K562 (cell line): ENCODE measurements around the gene CENPA. TPM values are rescaled to one million over a fixed set of nuclear protein-coding genes. Genes with fewer than 3 reads are reported as not detected.

Source experiments
- ATAC-seq: fragments of 200-7000 bp; cut with Tn5 transposase; 3 replicates; pipeline ENCODE4 v1.9.1; 2020; ENCODE audit warnings: moderate library complexity
- BruUV-seq: library from RNA; stranded (reverse); fragments of 400-500 nt; replicated peaks from 2 replicates; lab custom pipeline; 2021; lab: Mats Ljungman, UMichigan
- CTCF ChIA-PET: fragments of 300-600 bp; formaldehyde crosslinking; extraction: SDS; loops from one replicate; lab custom pipeline; 2021; ENCODE audit warnings: low intra/inter-chr PET ratio; lab: Yijun Ruan, JAX
- POLR2A ChIA-PET: fragments of 300-600, 350-650 bp; sonication (Branson Sonifier 250); formaldehyde crosslinking; extraction: SDS; loops from one replicate; lab custom pipeline; 2021; ENCODE audit warnings: antibody characterized with exemption, inconsistent platforms; lab: Yijun Ruan, JAX
- DNase-seq, 4 experiments: peaks; one replicate each; pipeline versions ENCODE4 v3.0.0 to v3.0.0-alpha.2; 2011 to 2018; ENCODE audit warnings: low spot score in 3 of 4, mixed read lengths in 3 of 4; ENCODE audit errors: extremely low read depth in 1 of 4
- FAIRE-seq: peaks from 2 replicates; lab custom pipeline; 2011; peaks lifted over from hg19 to GRCh38; lab: Jason Lieb, UNC
- H2AFZ ChIP-seq: 2 replicates; pipeline ENCODE4 v1.6.0; 2011; ENCODE audit warnings: low read depth, low read length, control low read depth, inconsistent platforms
- H3K27ac ChIP-seq: fragments of 200-600 bp; 3 replicates; pipeline ENCODE4 v1.8.0; 2011; ENCODE audit warnings: low read depth, mild to moderate bottlenecking, control low read depth, inconsistent platforms, low read length, moderate library complexity, mixed read lengths; ENCODE audit errors: extremely low read depth
- H3K27me3 ChIP-seq, 2 experiments: fragments of 300-600 bp in 1 of 2; 2 replicates in 1 of 2; 3 replicates in 1 of 2; pipeline versions ENCODE4 v1.6.0 to v1.8.0; 2011; ENCODE audit warnings: inconsistent platforms in 2 of 2, low read length in 2 of 2, mild to moderate bottlenecking in 1 of 2, mixed read lengths in 1 of 2, moderate library complexity in 1 of 2; ENCODE audit not compliant: control insufficient read depth in 2 of 2, insufficient read depth in 2 of 2
- H3K36me3 ChIP-seq: fragments of 300-600 bp; 3 replicates; pipeline ENCODE4 v1.8.0; 2011; ENCODE audit warnings: mild to moderate bottlenecking, low read length, inconsistent platforms; ENCODE audit not compliant: control insufficient read depth, insufficient read depth
- H3K4me1 ChIP-seq, 2 experiments: fragments of 200-600 bp in 1 of 2; replicated peaks in 1 of 2; 2 replicates in 1 of 2; 3 replicates in 1 of 2; pipeline versions ENCODE4 v1.5.1 to v1.8.0; 2011; ENCODE audit warnings: inconsistent platforms in 2 of 2, low read length in 2 of 2, mild to moderate bottlenecking in 1 of 2, mixed read lengths in 1 of 2, moderate library complexity in 1 of 2; ENCODE audit not compliant: control insufficient read depth in 2 of 2, insufficient read depth in 2 of 2
- H3K4me2 ChIP-seq: 2 replicates; pipeline ENCODE4 v1.6.1; 2011; ENCODE audit warnings: low read length, control low read depth, inconsistent platforms, mixed read lengths; ENCODE audit not compliant: insufficient read depth
- H3K4me3 ChIP-seq: fragments of 200-600 bp; sonication (generic), shearing (Covaris generic); 2 replicates; pipeline ENCODE4 v1.5.1; 2016; ENCODE audit warnings: control low read depth, inconsistent platforms
- H3K79me2 ChIP-seq: fragments of 200-600 bp; 3 replicates; pipeline ENCODE4 v1.8.0; 2011; ENCODE audit warnings: low read length, inconsistent platforms; ENCODE audit not compliant: control insufficient read depth, insufficient read depth
- H3K9ac ChIP-seq, 2 experiments: 2 replicates each; pipeline versions ENCODE4 v1.6.0 to v1.6.1; 2011; ENCODE audit warnings: low read depth in 2 of 2, low read length in 2 of 2, control low read depth in 1 of 2, inconsistent platforms in 1 of 2, mild to moderate bottlenecking in 1 of 2, mixed read lengths in 1 of 2; ENCODE audit not compliant: insufficient read depth in 1 of 2
- H3K9me1 ChIP-seq: one replicate; pipeline ENCODE4 v1.6.0; 2011; ENCODE audit warnings: inconsistent platforms, mild to moderate bottlenecking, low read length, moderate library complexity; ENCODE audit not compliant: control insufficient read depth, insufficient read depth
- H3K9me3 ChIP-seq: replicated peaks from 2 replicates; pipeline ENCODE4 v1.5.1; 2011; ENCODE audit warnings: low read depth, low read length, inconsistent platforms; ENCODE audit not compliant: control insufficient read depth, insufficient read depth
- H4K20me1 ChIP-seq: replicated peaks from 2 replicates; pipeline ENCODE4 v1.6.1; 2011; ENCODE audit warnings: low read length, inconsistent platforms, mixed read lengths; ENCODE audit not compliant: control insufficient read depth, insufficient read depth
- KLF6 ChIP-seq: fragments of 250-450 bp; sonication (Bioruptor Pico); IDR thresholded peaks from 2 replicates; pipeline ENCODE4 v1.4.0; 2020; ENCODE audit warnings: mild to moderate bottlenecking, moderate library complexity, borderline replicate concordance
- POLR2A ChIP-seq: fragments of 450-650 bp; conservative IDR thresholded peaks from 2 replicates; pipeline ENCODE4 v1.6.1; 2016
- POLR2AphosphoS2 ChIP-seq: IDR thresholded peaks from 2 replicates; pipeline ENCODE4 v1.6.1; 2012; ENCODE audit warnings: low read length, improper control_type of control experiment
- SUPT5H ChIP-seq: fragments of 450-650 bp; IDR thresholded peaks from 2 replicates; pipeline ENCODE4 v1.6.1; 2016
- WGBS: fragments of 100-300 bp; shearing (Covaris generic); methylation state at CpG from one replicate; pipeline ENCODE4 v1.1.6; 2016; ENCODE audit warnings: low coverage, mixed read lengths; ENCODE audit not compliant: insufficient coverage; ENCODE audit errors: missing lambda C conversion rate; 5-methylcytosine and 5-hydroxymethylcytosine counted together
- in situ Hi-C: fragments of 300-500 bp; cut with MboI; formaldehyde crosslinking; loops from 4 replicates; pipeline ENCODE4 v1.15.0; 2018; ENCODE audit warnings: inconsistent platforms, mixed read lengths
- intact Hi-C: fragments of 100-400 bp; cut with micrococcal nuclease; formaldehyde crosslinking; loops from 2 replicates; pipeline ENCODE4 v1.14.2; 2022
- polyA plus RNA-seq, 8 experiments: library from polyadenylated mRNA; depleted of rRNA in 4 of 8; stranded (reverse) in 5 of 8; unstranded in 3 of 8; fragments of >200 nt; fragmentation: Nextera tagmentation in 2 of 8; fragmentation: Illumina TruSeq in 1 of 8; extraction: Ambion mirVana in 2 of 8; extraction: Trizol in 1 of 8; gene quantifications; 2 replicates each; pipeline versions ENCODE4 v1.2.1 to v1.2.3, GENCODE V29; 2011 to 2014; ENCODE audit warnings: inconsistent platforms in 1 of 8, missing spikeins in 1 of 8
- total RNA-seq, 7 experiments: library from RNA; depleted of rRNA in 6 of 7; stranded (reverse); fragments of >200 nt in 6 of 7; fragmentation: Illumina TruSeq in 2 of 7; extraction: Trizol in 2 of 7; gene quantifications; 2 replicates each; pipeline versions ENCODE4 v1.2.1 to v1.2.3, GENCODE V29; 2011 to 2021; ENCODE audit warnings: low replicate concordance in 1 of 7
- TF ChIP-seq, protein P1 (sequence below), 2 experiments: fragments of 450-650 bp in 1 of 2; sonication (generic) in 1 of 2; formaldehyde crosslinking; conservative IDR thresholded peaks; 2 replicates each; pipeline versions ENCODE4 v1.4.0 to v1.8.1; 2020 to 2022; ENCODE audit warnings: mild to moderate bottlenecking in 1 of 2, missing genetic modification reagents in 1 of 2
- TF ChIP-seq, protein P2 (sequence below): fragments of 450-650 bp; IDR thresholded peaks from 2 replicates; pipeline ENCODE4 v1.6.1; 2014; ENCODE audit warnings: low read depth, mild to moderate bottlenecking, moderate library complexity, borderline replicate concordance

The CENPA gene
- total and polyA plus RNA-seq, 9 of the 15 experiments (the other 6 are each of a cell fraction or from before 2014, with no cell fraction given): 11.3 to 61.7 (median 44.7) TPM

DNA sequence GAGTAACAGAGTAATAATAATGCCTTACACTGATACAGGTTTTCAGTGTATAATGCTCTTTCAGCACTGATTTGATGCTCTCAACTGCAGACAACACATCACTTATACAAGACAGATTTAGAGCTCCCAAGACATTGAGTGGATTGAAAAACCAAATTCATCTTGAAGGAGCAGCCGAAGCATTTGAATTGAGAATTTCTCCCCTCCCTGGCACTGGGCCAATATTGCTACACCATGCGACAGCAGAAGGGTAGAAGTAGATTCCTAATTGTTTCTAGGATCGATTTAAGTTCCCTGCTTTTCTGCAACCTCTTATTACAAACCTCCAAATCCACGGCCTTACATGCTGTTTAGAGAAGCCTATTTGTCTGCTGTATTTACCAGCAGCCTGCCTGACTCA lies 15.5 kb downstream of the CENPA start (continued):
- TF ChIP-seq, protein P1, sequence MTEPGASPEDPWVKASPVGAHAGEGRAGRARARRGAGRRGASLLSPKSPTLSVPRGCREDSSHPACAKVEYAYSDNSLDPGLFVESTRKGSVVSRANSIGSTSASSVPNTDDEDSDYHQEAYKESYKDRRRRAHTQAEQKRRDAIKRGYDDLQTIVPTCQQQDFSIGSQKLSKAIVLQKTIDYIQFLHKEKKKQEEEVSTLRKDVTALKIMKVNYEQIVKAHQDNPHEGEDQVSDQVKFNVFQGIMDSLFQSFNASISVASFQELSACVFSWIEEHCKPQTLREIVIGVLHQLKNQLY (CRISPR knock-in tag; conservative IDR thresholded peaks at IDR 0.05): no peak

DNA sequence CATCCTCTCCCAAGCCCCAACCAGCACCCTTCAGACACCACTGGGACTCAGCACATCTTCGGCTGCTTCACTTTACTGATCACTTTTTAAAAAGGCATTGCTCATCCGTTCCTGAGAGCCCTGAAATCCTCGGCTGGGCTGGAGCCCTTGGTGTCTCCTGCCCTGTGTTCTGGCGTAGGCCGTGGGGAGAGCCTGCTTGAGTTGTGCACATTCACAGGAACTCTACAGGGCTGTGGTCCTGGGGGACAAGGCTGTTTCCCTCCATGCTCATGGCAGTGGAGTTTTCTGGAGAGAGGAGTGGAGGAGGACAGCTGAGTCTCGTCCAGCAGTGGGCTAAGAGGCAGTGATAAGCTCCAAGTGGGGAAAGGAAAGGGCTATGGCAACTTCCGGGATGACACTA lies 15.9 kb downstream of the CENPA start:
- POLR2A ChIA-PET: interaction anchor here (0.6 kb wide), 1 partner anchor 10 kb away, joined by 7 read pairs; no protein-coding TSS in a partner anchor
- Histone ChIP-seq H3K9me3 (no peaks in the 10 kb centered on the region), H3K36me3 (peaks cover 27% of the 10 kb centered on the region), H3K4me3 (no peak overlapping the region), H3K9ac (0 out of 4 replicates have a peak overlapping the region, but pooled peaks of 1 of the 2 experiments have one; percentile 4), H3K79me2 (no peaks in the 10 kb centered on the region), H3K27me3 (no peaks in the 10 kb centered on the region), H3K9me1 (no peaks in the 10 kb centered on the region), H3K4me1 (no peaks in the 10 kb centered on the region; a peak in 1 of 5 replicates), H4K20me1 (no peaks in the 10 kb centered on the region), H2AFZ (no peak overlapping the region), H3K4me2 (no peak overlapping the region), H3K27ac (no peak overlapping the region)
- WGBS: 87% methylated on average over 7 of the region's 7 CpGs
- 0 out of 2 replicates have a peak, but pooled peaks have one; percentile 45 for TF ChIP-seq POLR2AphosphoS2
- TF ChIP-seq SUPT5H: peak; percentile 53; the same call in 1 of the 2 replicates
- TF ChIP-seq KLF6 (CRISPR knock-in tag): no peak
- TF ChIP-seq, protein P2, sequence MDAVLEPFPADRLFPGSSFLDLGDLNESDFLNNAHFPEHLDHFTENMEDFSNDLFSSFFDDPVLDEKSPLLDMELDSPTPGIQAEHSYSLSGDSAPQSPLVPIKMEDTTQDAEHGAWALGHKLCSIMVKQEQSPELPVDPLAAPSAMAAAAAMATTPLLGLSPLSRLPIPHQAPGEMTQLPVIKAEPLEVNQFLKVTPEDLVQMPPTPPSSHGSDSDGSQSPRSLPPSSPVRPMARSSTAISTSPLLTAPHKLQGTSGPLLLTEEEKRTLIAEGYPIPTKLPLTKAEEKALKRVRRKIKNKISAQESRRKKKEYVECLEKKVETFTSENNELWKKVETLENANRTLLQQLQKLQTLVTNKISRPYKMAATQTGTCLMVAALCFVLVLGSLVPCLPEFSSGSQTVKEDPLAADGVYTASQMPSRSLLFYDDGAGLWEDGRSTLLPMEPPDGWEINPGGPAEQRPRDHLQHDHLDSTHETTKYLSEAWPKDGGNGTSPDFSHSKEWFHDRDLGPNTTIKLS: no peak
- TF ChIP-seq POLR2A: 0 out of 2 replicates have a peak, but pooled peaks have one; percentile 44
- ATAC-seq: peak; percentile 56
- intact Hi-C loops: no loop called here
- DNase-seq: no peak
- TSS peak; percentile 12 for BruUV-seq
- FAIRE-seq: no peak
- CTCF ChIA-PET: no interaction called here
- in situ Hi-C loops: no loop called here
